HG02610 (cell line): ENCODE data around the gene LMOD1.
"Not testable (repeated sequence)": the region's sequence is repeated elsewhere in the genome, so short reads cannot be mapped to it uniquely, and the experiment has no call there.

Experiments used
- ATAC-seq: cut with Tn5 transposase; IDR thresholded peaks from one replicate; pipeline ENCODE4 v1.9.1; 2021; ENCODE audit warnings: mild to moderate bottlenecking, moderate library complexity; ENCODE audit not compliant: unreplicated experiment

Gene LMOD1

GRCh38 chr1:201917362-201918033 is 28.9 kb downstream of the LMOD1 start:
- ATAC-seq: no peak

- ATAC-seq: no peak
These were observed 29.6 kb downstream of the LMOD1 start for GRCh38 chr1:201916649-201917249.

- no peak for ATAC-seq
These were observed 31.7 kb downstream of the LMOD1 start for GRCh38 chr1:201914456-201915235.

GRCh38 chr1:201912832-201913231 is 33.5 kb downstream of the LMOD1 start:
- no peak for ATAC-seq

GRCh38 chr1:201911826-201912571 is 34.3 kb downstream of the LMOD1 start:
- no peak for ATAC-seq

- ATAC-seq: no peak
These were observed 38.7 kb downstream of the LMOD1 start for GRCh38 chr1:201907621-201908020.

GRCh38 chr1:201906336-201906735 is 40.0 kb downstream of the LMOD1 start:
- ATAC-seq: no peak

GRCh38 chr1:201905234-201905890 is 41.0 kb downstream of the LMOD1 start:
- ATAC-seq: no peak

GRCh38 chr1:201904579-201904978 is 41.8 kb downstream of the LMOD1 start:
- ATAC-seq: no peak

GRCh38 chr1:201903135-201903534 is 43.2 kb downstream of the LMOD1 start:
- no peak for ATAC-seq

GRCh38 chr1:201902198-201902597 is 44.1 kb downstream of the LMOD1 start:
- ATAC-seq: no peak

- ATAC-seq: not testable (repeated sequence)
These were observed 45.3 kb downstream of the LMOD1 start for GRCh38 chr1:201901036-201901435.

GRCh38 chr1:201900476-201900875 is 45.9 kb downstream of the LMOD1 start:
- ATAC-seq: no peak

- no peak for ATAC-seq
These were observed 46.5 kb downstream of the LMOD1 start for GRCh38 chr1:201899683-201900429.

- no peak for ATAC-seq
These were observed 47.4 kb downstream of the LMOD1 start for GRCh38 chr1:201898992-201899391.

- ATAC-seq: no peak
These were observed 48.0 kb downstream of the LMOD1 start for GRCh38 chr1:201898240-201898894.

- no peak for ATAC-seq
These were observed 49.4 kb downstream of the LMOD1 start for GRCh38 chr1:201896951-201897391.

- ATAC-seq: peak; percentile 86
These were observed 50.2 kb downstream of the LMOD1 start for GRCh38 chr1:201895913-201896807.
